Small intestine (tissue), 7 donors: Measurements from ENCODE around the gene NEAT1. TPM values are rescaled to one million over a fixed set of nuclear protein-coding genes. Genes with fewer than 3 reads are reported as not detected.

Source experiments
- DNase-seq, 2 donors: peaks; one replicate each; pipeline versions ENCODE4 v3.0.0 to v3.0.0-alpha.2; 2013
- FAIRE-seq: peaks from 2 replicates; lab custom pipeline; 2012; peaks lifted over from hg19 to GRCh38; lab: Jason Lieb, UNC
- H3K27ac ChIP-seq, 3 donors: one replicate each; pipeline ENCODE4 v1.5.1; 2013; ENCODE audit warnings: low read length in 2 of 3, mild to moderate bottlenecking in 2 of 3, control low read depth in 1 of 3, inconsistent platforms in 1 of 3, low read depth in 1 of 3, moderate library complexity in 1 of 3
- H3K27me3 ChIP-seq, 3 donors: one replicate each; pipeline ENCODE4 v1.6.1; 2013; ENCODE audit warnings: low read length in 3 of 3, inconsistent platforms in 1 of 3; ENCODE audit not compliant: control insufficient read depth in 3 of 3, insufficient read depth in 3 of 3
- H3K36me3 ChIP-seq, 3 donors: one replicate each; pipeline ENCODE4 v1.6.1; 2013; ENCODE audit warnings: low read length in 3 of 3, inconsistent platforms in 1 of 3, low read depth in 1 of 3, mild to moderate bottlenecking in 1 of 3, moderate library complexity in 1 of 3; ENCODE audit not compliant: control insufficient read depth in 3 of 3, insufficient read depth in 2 of 3
- H3K4me1 ChIP-seq, 3 donors: one replicate each; pipeline ENCODE4 v1.6.1; 2013; ENCODE audit warnings: low read length in 2 of 3, inconsistent platforms in 1 of 3, low read depth in 1 of 3, mild to moderate bottlenecking in 1 of 3, moderate library complexity in 1 of 3; ENCODE audit not compliant: control insufficient read depth in 3 of 3, insufficient read depth in 2 of 3
- H3K4me3 ChIP-seq, 3 donors: one replicate each; pipeline ENCODE4 v1.5.1; 2013; ENCODE audit warnings: low read length in 3 of 3, control low read depth in 1 of 3, inconsistent platforms in 1 of 3, low read depth in 1 of 3, mild to moderate bottlenecking in 1 of 3, moderate library complexity in 1 of 3
- H3K9me3 ChIP-seq, 2 donors: one replicate each; pipeline ENCODE4 v1.6.1; 2013; ENCODE audit warnings: low read depth in 1 of 2, low read length in 1 of 2; ENCODE audit not compliant: control insufficient read depth in 2 of 2, insufficient read depth in 1 of 2
- WGBS, 3 donors: extraction: QIAGEN DNeasy Blood & Tissue Kit; methylation state at CpG; one replicate each; pipeline ENCODE4 v1.1.7; 2013; 5-methylcytosine and 5-hydroxymethylcytosine counted together
- polyA plus RNA-seq, 4 donors: library from polyadenylated mRNA; stranded (reverse) in 3 of 4; unstranded in 1 of 4; fragments of 200-250 nt in 3 of 4; fragments of 120-200 nt in 1 of 4; gene quantifications; one replicate each; pipeline versions ENCODE4 v1.2.1 to v1.2.3, GENCODE V29; 2013
- donor health status: healthy with polysubstance abuse.
- donor health status: control.
- donor health status: control.
- donor health status: Bipolar disorder and iron deficiency.
- donor health status: healthy.

Gene NEAT1
- polyA plus RNA-seq, 4 donors, result 256 to 3,420 (median 1,041) TPM

GRCh38 chr11:65383778-65384177 lies 38.8 kb upstream of the NEAT1 start:
- Histone ChIP-seq H3K27me3 (no peaks in the 10 kb centered on the region), H3K27ac (peak overlapping the region; percentile 56 to 99 (median 99)), H3K4me1 (peaks cover 15 to 83% (median 19%) of the 10 kb centered on the region in 3 donors), H3K36me3 (peaks cover 0 to 31% (median 0%) of the 10 kb centered on the region in 3 donors), H3K9me3 (no peaks in the 10 kb centered on the region), H3K4me3 (no peak overlapping the region)
- DNase-seq (no peak), FAIRE-seq (no peak)
- WGBS, 3 donors, result 81 to 84% (median 82%) methylated on average over 6 of the region's 6 CpGs

- Histone ChIP-seq H3K4me3 (no peak overlapping the region), H3K36me3 (peaks cover 0 to 31% (median 0%) of the 10 kb centered on the region in 3 donors), H3K27ac (peak overlapping the region; percentile 56 to 99 (median 99)), H3K9me3 (no peaks in the 10 kb centered on the region), H3K27me3 (no peaks in the 10 kb centered on the region), H3K4me1 (peaks cover 16 to 83% (median 19%) of the 10 kb centered on the region in 3 donors)
- DNase-seq (no peak), FAIRE-seq (no peak)
- 73 to 86% (median 84%) methylated on average over 8 of the region's 8 CpGs for WGBS, 3 donors
Observed at GRCh38 chr11:65384301-65384889, 38.2 kb upstream of the NEAT1 start.

GRCh38 chr11:65386307-65387140 lies 36.1 kb upstream of the NEAT1 start, which contains the start of gene FRMD8:
TSS of gene FRMD8 (plus strand) at chr11:65386637. CDS start at chr11:65387037, 400 bp downstream.
- WGBS, 3 donors, result 1% methylated on average over 60 to 76 of the region's 76 CpGs
- Histone ChIP-seq H3K27ac (peak within 1 kb of the TSS; percentile 81 to 99 (median 88)), H3K4me3 (peak within 1 kb of the TSS; percentile 77 to 96 (median 96)), H3K36me3 (peaks cover 0 to 36% (median 0%) of the 10 kb centered on the region in 3 donors), H3K4me1 (peaks cover 16 to 70% (median 19%) of the 10 kb centered on the region in 3 donors), H3K9me3 (no peaks in the 10 kb centered on the region), H3K27me3 (no peaks in the 10 kb centered on the region)
- DNase-seq (peak; percentile 89 to 95), FAIRE-seq (no peak)

GRCh38 chr11:65388731-65389130 lies 33.9 kb upstream of the NEAT1 start:
- Histone ChIP-seq H3K4me3 (no peak overlapping the region), H3K4me1 (peaks cover 11 to 52% (median 11%) of the 10 kb centered on the region in 3 donors), H3K27me3 (no peaks in the 10 kb centered on the region), H3K9me3 (no peaks in the 10 kb centered on the region), H3K36me3 (peaks cover 0 to 58% (median 3%) of the 10 kb centered on the region in 3 donors), H3K27ac (no peak overlapping the region)
- WGBS, 3 donors, result 92 to 94% (median 92%) methylated on average over 4 of the region's 4 CpGs
- DNase-seq (no peak), FAIRE-seq (no peak)

GRCh38 chr11:65389294-65389980 lies 33.2 kb upstream of the NEAT1 start:
- no peak for DNase-seq
- H3K4me3 ChIP-seq, result no peak overlapping the region
- peaks cover 1 to 65% (median 9%) of the 10 kb centered on the region in 3 donors for H3K36me3 ChIP-seq
- no peaks in the 10 kb centered on the region for H3K27me3 ChIP-seq
- H3K9me3 ChIP-seq, result no peaks in the 10 kb centered on the region
- no peak for FAIRE-seq
- peak overlapping the region in 1 of 3 donors; percentile 15 for H3K27ac ChIP-seq
- H3K4me1 ChIP-seq, result peaks cover 11 to 45% (median 11%) of the 10 kb centered on the region in 3 donors
- WGBS, 3 donors, result 89 to 90% (median 89%) methylated on average over 18 to 20 of the region's 20 CpGs

- Histone ChIP-seq H3K36me3 (peaks cover 5 to 73% (median 12%) of the 10 kb centered on the region in 3 donors), H3K27ac (peak overlapping the region in 2 of 3 donors; percentile 28 to 56), H3K4me1 (peaks cover 11 to 36% (median 11%) of the 10 kb centered on the region in 3 donors), H3K9me3 (no peaks in the 10 kb centered on the region), H3K4me3 (no peak overlapping the region), H3K27me3 (no peaks in the 10 kb centered on the region)
- 68 to 78% (median 76%) methylated on average over 19 to 21 of the region's 21 CpGs for WGBS, 3 donors
- no peak for FAIRE-seq
- no peak for DNase-seq
Observed at GRCh38 chr11:65390099-65390941, 32.3 kb upstream of the NEAT1 start.

- H3K4me1 ChIP-seq, result peaks cover 9 to 30% (median 11%) of the 10 kb centered on the region in 3 donors
- FAIRE-seq, result no peak
- peaks cover 8 to 80% (median 18%) of the 10 kb centered on the region in 3 donors for H3K36me3 ChIP-seq
Observed at GRCh38 chr11:65390996-65391395, 31.6 kb upstream of the NEAT1 start.

More at GRCh38 chr11:65390996-65391395, 31.6 kb upstream of the NEAT1 start:
- no peak overlapping the region for H3K4me3 ChIP-seq
- 67 to 91% (median 83%) methylated on average over 8 to 9 of the region's 9 CpGs for WGBS, 3 donors
- no peak for DNase-seq
- H3K9me3 ChIP-seq, result no peaks in the 10 kb centered on the region
- no peaks in the 10 kb centered on the region for H3K27me3 ChIP-seq
- H3K27ac ChIP-seq, result peak overlapping the region in 2 of 3 donors; percentile 28 to 56
